ENCODE data around the gene LCE3B. TPM values are rescaled to one million over a fixed set of nuclear protein-coding genes. Genes with fewer than 3 reads are reported as not detected.

The LCE3B gene
- total RNA-seq, 1 experiment from 2014 or later, result not detected

GRCh38 chr1:152663098-152663497, 49.5 kb downstream of the LCE3B start, which contains the start of gene LCE2D:
Gene LCE2D (plus strand): TSS chr1:152663380. CDS start chr1:152664106, 726 bp downstream.
- no peak within 1 kb of the TSS for H3K4me3 Mint-ChIP-seq (ENCODE audit: unreplicated experiment)
- H3K27ac Mint-ChIP-seq (ENCODE audit: low read depth, unreplicated experiment), result no peak within 1 kb of the TSS
- no peaks in the 10 kb centered on the region for H3K4me1 Mint-ChIP-seq (ENCODE audit: insufficient read depth, unreplicated experiment)
- ChIA-PET POLR2A (no interaction called here), CTCF (interaction anchor here (0.6 to 7.3 kb wide), 8 partner anchors 9 to 370 kb away, joined by 3 to 58 read pairs (median 3); no protein-coding TSS in a partner anchor)
- TF ChIP-seq CTCF (IDR thresholded peaks at IDR 0.05; ENCODE audit: unreplicated experiment), result no peak
- H3K27me3 Mint-ChIP-seq (ENCODE audit: insufficient read depth, unreplicated experiment), result peaks cover 17% of the 10 kb centered on the region
- no peak for DNase-seq (ENCODE audit: unreplicated experiment)
- no peaks in the 10 kb centered on the region for H3K9me3 Mint-ChIP-seq (ENCODE audit: unreplicated experiment)
- BruUV-seq (replicated peaks), result no TSS peak
- intact Hi-C loops (cut with micrococcal nuclease), result no loop called here
- no peaks in the 10 kb centered on the region for H3K36me3 Mint-ChIP-seq (ENCODE audit: insufficient read depth, unreplicated experiment)

Other genes starting within 250 kb of the LCE3B start
- not detected in 2 replicates for gene CRNN, start 199.5 kb upstream of the LCE3B start, total RNA-seq (2022)
- gene LCE5A, start 103.0 kb upstream of the LCE3B start, total RNA-seq (2022), result not detected in 2 replicates
- gene CRCT1, start 99.3 kb upstream of the LCE3B start, total RNA-seq (2022), result not detected in 2 replicates
- not detected in 2 replicates for gene LCE3E, start 47.0 kb upstream of the LCE3B start, total RNA-seq (2022)
- gene LCE3D, start 33.3 kb upstream of the LCE3B start, total RNA-seq (2022), result 0.75 TPM in 1 of 2 replicates, not detected in the other
- not detected in 2 replicates for gene LCE3C, start 13.6 kb upstream of the LCE3B start, total RNA-seq (2022)
- gene LCE3A, start 9.3 kb downstream of the LCE3B start, total RNA-seq (2022), result not detected in 2 replicates
- gene LCE2D, start 49.6 kb downstream of the LCE3B start, total RNA-seq (2022), result not detected in 2 replicates
- gene LCE2C, start 61.5 kb downstream of the LCE3B start, total RNA-seq (2022), result not detected in 2 replicates
- not detected in 2 replicates for gene LCE2B, start 72.3 kb downstream of the LCE3B start, total RNA-seq (2022)
- gene LCE2A, start 84.5 kb downstream of the LCE3B start, total RNA-seq (2022), result not detected in 2 replicates
- not detected in 2 replicates for gene LCE4A, start 94.3 kb downstream of the LCE3B start, total RNA-seq (2022)
- gene KPRP, start 144.2 kb downstream of the LCE3B start, total RNA-seq (2022), result 0.12 and 0.25 TPM in 2 replicates
- not detected in 2 replicates for gene LCE1F, start 161.3 kb downstream of the LCE3B start, total RNA-seq (2022)
- gene LCE1E, start 172.4 kb downstream of the LCE3B start, total RNA-seq (2022), result 1.3 and 1.9 TPM in 2 replicates
- gene LCE1D, start 182.9 kb downstream of the LCE3B start, total RNA-seq (2022), result not detected in 2 replicates
- 1.4 and 1.9 TPM in 2 replicates for gene LCE1C, start 192.8 kb downstream of the LCE3B start, total RNA-seq (2022)
- gene LCE1B, start 198.2 kb downstream of the LCE3B start, total RNA-seq (2022), result 1.3 and 2.0 TPM in 2 replicates
- not detected in 2 replicates for gene LCE1A, start 213.7 kb downstream of the LCE3B start, total RNA-seq (2022)
- gene LCE6A, start 229.0 kb downstream of the LCE3B start, total RNA-seq (2022), result not detected in 2 replicates
- gene LCE7A, start 246.2 kb downstream of the LCE3B start, total RNA-seq (2022), result not detected in 2 replicates

Data from MCF 10A (cell line).